H9 (cell line): Measurements from ENCODE around the gene PLEKHG7. TPM values are rescaled to one million over a fixed set of nuclear protein-coding genes. Genes with fewer than 3 reads are reported as not detected.

ENCODE experiments used
- DNase-seq: peaks from one replicate; pipeline ENCODE4 v3.0.0-alpha.2; 2017
- H2AFZ ChIP-seq: one replicate; pipeline ENCODE4 v1.6.1; 2013; ENCODE audit warnings: mild to moderate bottlenecking, low read length, control low read depth, moderate library complexity
- H2AK5ac ChIP-seq: 2 replicates; pipeline ENCODE4 v1.6.1; 2013; ENCODE audit warnings: low read length, control low read depth, mixed read lengths; ENCODE audit not compliant: insufficient read length
- H2BK120ac ChIP-seq: one replicate; pipeline ENCODE4 v1.6.1; 2013; ENCODE audit warnings: low read depth, mild to moderate bottlenecking, low read length, control low read depth, inconsistent platforms; ENCODE audit not compliant: poor library complexity, severe bottlenecking
- H2BK12ac ChIP-seq: 2 replicates; pipeline ENCODE4 v1.6.1; 2013; ENCODE audit warnings: low read length, control low read depth, mixed read lengths, low read depth; ENCODE audit not compliant: insufficient read length
- H2BK15ac ChIP-seq: 2 replicates; pipeline ENCODE4 v1.6.1; 2013; ENCODE audit warnings: low read depth, low read length, control low read depth
- H2BK20ac ChIP-seq: one replicate; pipeline ENCODE4 v1.6.1; 2013; ENCODE audit warnings: low read depth, mild to moderate bottlenecking, low read length, control low read depth, inconsistent platforms; ENCODE audit not compliant: poor library complexity, severe bottlenecking
- H2BK5ac ChIP-seq: 2 replicates; pipeline ENCODE4 v1.6.1; 2013; ENCODE audit warnings: low read length, control low read depth, mixed read lengths; ENCODE audit not compliant: insufficient read length
- H3K14ac ChIP-seq: 2 replicates; pipeline ENCODE4 v1.6.1; 2013; ENCODE audit warnings: low read length, control low read depth; ENCODE audit not compliant: insufficient read depth
- H3K18ac ChIP-seq: 2 replicates; pipeline ENCODE4 v1.6.1; 2013; ENCODE audit warnings: low read depth, mild to moderate bottlenecking, mixed read lengths, low read length, control low read depth; ENCODE audit not compliant: insufficient read length
- H3K23ac ChIP-seq: 2 replicates; pipeline ENCODE4 v1.6.1; 2013; ENCODE audit warnings: low read length, control low read depth, mixed read lengths, low read depth; ENCODE audit not compliant: insufficient read length
- H3K23me2 ChIP-seq: 2 replicates; pipeline ENCODE4 v1.6.1; 2013; ENCODE audit warnings: low read depth, mild to moderate bottlenecking, mixed read lengths, low read length, control low read depth; ENCODE audit not compliant: insufficient read length, poor library complexity, severe bottlenecking
- H3K27ac ChIP-seq: 2 replicates; pipeline ENCODE4 v1.5.1; 2013; ENCODE audit warnings: low read length, control low read depth, mixed read lengths, low read depth; ENCODE audit not compliant: insufficient read length
- H3K27me3 ChIP-seq: 2 replicates; pipeline ENCODE4 v1.6.1; 2013; ENCODE audit warnings: low read length, control low read depth, inconsistent platforms; ENCODE audit not compliant: insufficient read depth
- H3K4ac ChIP-seq: 2 replicates; pipeline ENCODE4 v1.6.1; 2013; ENCODE audit warnings: low read depth, mild to moderate bottlenecking, control low read depth, inconsistent platforms, low read length, moderate library complexity
- H3K4me1 ChIP-seq: 2 replicates; pipeline ENCODE4 v1.6.1; 2013; ENCODE audit warnings: low read length, control low read depth, inconsistent platforms; ENCODE audit not compliant: insufficient read depth
- H3K4me2 ChIP-seq: 2 replicates; pipeline ENCODE4 v1.6.1; 2013; ENCODE audit warnings: low read length, control low read depth, mixed read lengths; ENCODE audit not compliant: insufficient read length, insufficient read depth
- H3K56ac ChIP-seq: 2 replicates; pipeline ENCODE4 v1.6.1; 2013; ENCODE audit warnings: low read depth, mild to moderate bottlenecking, mixed read lengths, low read length, control low read depth; ENCODE audit not compliant: insufficient read length
- H3K79me1 ChIP-seq: 2 replicates; pipeline ENCODE4 v1.6.1; 2013; ENCODE audit warnings: low read depth, mild to moderate bottlenecking, moderate library complexity, low read length, control low read depth, inconsistent platforms; ENCODE audit not compliant: insufficient read depth, poor library complexity, severe bottlenecking
- H3K79me2 ChIP-seq: 2 replicates; pipeline ENCODE4 v1.6.1; 2013; ENCODE audit warnings: low read length, control low read depth, inconsistent platforms; ENCODE audit not compliant: insufficient read depth
- H3K9ac ChIP-seq: 2 replicates; pipeline ENCODE4 v1.6.1; 2013; ENCODE audit warnings: low read length, control low read depth, mixed read lengths; ENCODE audit not compliant: insufficient read length; ENCODE audit errors: extremely low read depth
- H3K9me3 ChIP-seq: one replicate; pipeline ENCODE4 v1.6.1; 2013; ENCODE audit warnings: low read depth, low read length, inconsistent platforms; ENCODE audit not compliant: control insufficient read depth
- H3T11ph ChIP-seq: one replicate; pipeline ENCODE4 v1.6.1; 2013; ENCODE audit warnings: mild to moderate bottlenecking, low read length, control low read depth, inconsistent platforms
- H4K20me1 ChIP-seq: one replicate; pipeline ENCODE4 v1.6.1; 2013; ENCODE audit not compliant: control insufficient read depth, insufficient read length, insufficient read depth
- H4K5ac ChIP-seq: 2 replicates; pipeline ENCODE4 v1.6.1; 2013; ENCODE audit warnings: low read depth, mild to moderate bottlenecking, mixed read lengths, low read length, control low read depth; ENCODE audit not compliant: insufficient read length
- H4K8ac ChIP-seq: replicated peaks from 2 replicates; pipeline ENCODE4 v1.6.1; 2013; ENCODE audit warnings: low read length, control low read depth, mixed read lengths, low read depth; ENCODE audit not compliant: insufficient read length
- H4K91ac ChIP-seq: 2 replicates; pipeline ENCODE4 v1.6.1; 2013; ENCODE audit warnings: low read depth, mild to moderate bottlenecking, moderate library complexity, mixed read lengths, low read length, control low read depth; ENCODE audit not compliant: insufficient read length
- H3K27ac Mint-ChIP-seq, 3 experiments: 2 replicates in 2 of 3; 3 replicates in 1 of 3; pipeline ENCODE4 v1.8.0; 2020 to 2021; ENCODE audit warnings: mixed read lengths in 3 of 3, mild to moderate bottlenecking in 1 of 3, moderate library complexity in 1 of 3
- H3K27me3 Mint-ChIP-seq: 2 replicates; pipeline ENCODE4 v1.8.0; 2021; ENCODE audit warnings: low read depth, mild to moderate bottlenecking, moderate library complexity, mixed read lengths
- H3K36me3 Mint-ChIP-seq, 3 experiments: 2 replicates in 2 of 3; 3 replicates in 1 of 3; pipeline ENCODE4 v1.8.0; 2020 to 2021; ENCODE audit warnings: low read depth in 3 of 3, mixed read lengths in 3 of 3; ENCODE audit not compliant: insufficient read depth in 1 of 3
- H3K4me1 Mint-ChIP-seq, 2 experiments: 2 replicates each; pipeline ENCODE4 v1.8.0; 2020; ENCODE audit warnings: mixed read lengths in 2 of 2
- H3K4me3 Mint-ChIP-seq, 2 experiments: 2 replicates in 1 of 2; 3 replicates in 1 of 2; pipeline ENCODE4 v1.8.0; 2020 to 2021; ENCODE audit warnings: mild to moderate bottlenecking in 2 of 2, mixed read lengths in 2 of 2, moderate library complexity in 1 of 2
- H3K9me3 Mint-ChIP-seq, 2 experiments: 2 replicates in 1 of 2; 3 replicates in 1 of 2; pipeline ENCODE4 v1.8.0; 2020; ENCODE audit warnings: mild to moderate bottlenecking in 2 of 2, mixed read lengths in 2 of 2, moderate library complexity in 1 of 2
- CTCF ChIP-seq: fragments of 200-600 bp; sonication (generic); conservative IDR thresholded peaks from 3 replicates; pipeline ENCODE4 v1.8.0; 2021; ENCODE audit warnings: antibody characterized with exemption, mild to moderate bottlenecking
- WGBS: extraction: QIAGEN DNeasy Blood & Tissue Kit; methylation state at CpG from one replicate; pipeline ENCODE4 v1.1.7; 2013; ENCODE audit warnings: missing lambda C conversion rate, low lambda C conversion rate, mixed read lengths; ENCODE audit not compliant: insufficient read length; ENCODE audit errors: extremely low coverage; 5-methylcytosine and 5-hydroxymethylcytosine counted together
- total RNA-seq: library from RNA; stranded (reverse); gene quantifications from 2 replicates; pipeline ENCODE4 v1.2.1, GENCODE V29; 2021

The PLEKHG7 gene
- total RNA-seq, 1 experiment from 2014 or later, result not detected

GRCh38 chr12:92771001-92771400 is 68.2 kb downstream of the PLEKHG7 start:
- no peaks in the 10 kb centered on the region for H3K23me2 ChIP-seq
- H3K27me3 ChIP-seq, result no peaks in the 10 kb centered on the region
- H4K20me1 ChIP-seq, result no peaks in the 10 kb centered on the region
- H3K9me3 ChIP-seq, result no peaks in the 10 kb centered on the region
- H4K8ac ChIP-seq, result no peak overlapping the region
- no peak overlapping the region for H3K9ac ChIP-seq
- Mint-ChIP-seq H3K27me3 (no peaks in the 10 kb centered on the region), H3K4me1 (peaks cover 2 to 9% of the 10 kb centered on the region in 2 experiments), H3K36me3 (no peaks in the 10 kb centered on the region), H3K27ac (no peak overlapping the region), H3K4me3 (no peak overlapping the region), H3K9me3 (no peaks in the 10 kb centered on the region)
- H3K79me2 ChIP-seq, result no peaks in the 10 kb centered on the region
- no peaks in the 10 kb centered on the region for H3K4me1 ChIP-seq
- no CpG with 5 or more reads among the region's 1 CpG for WGBS
- no peak overlapping the region for H2BK12ac ChIP-seq
- no peak overlapping the region for H3K23ac ChIP-seq
- H4K5ac ChIP-seq, result no peak overlapping the region
- H3K4me2 ChIP-seq, result no peak overlapping the region
- H3K27ac ChIP-seq, result no peak overlapping the region
- H4K91ac ChIP-seq, result no peak overlapping the region
- H3K4ac ChIP-seq, result no peak overlapping the region
- H3K56ac ChIP-seq, result no peak overlapping the region
- no peak overlapping the region for H2BK20ac ChIP-seq
- no peak overlapping the region for H2BK15ac ChIP-seq
- H3K79me1 ChIP-seq, result no peaks in the 10 kb centered on the region
- no peak overlapping the region for H2BK5ac ChIP-seq
- H2BK120ac ChIP-seq, result no peak overlapping the region
- H2AK5ac ChIP-seq, result no peak overlapping the region
- no peak for DNase-seq
- no peak for TF ChIP-seq CTCF
- no peak overlapping the region for H2AFZ ChIP-seq
- H3K18ac ChIP-seq, result no peak overlapping the region
- H3T11ph ChIP-seq, result no peak overlapping the region
- H3K14ac ChIP-seq, result no peak overlapping the region
